Progenitor cell of endocrine pancreas (in vitro differentiated cells): ENCODE results near the gene ASF1B. TPM values are rescaled to one million over a fixed set of nuclear protein-coding genes. Genes with fewer than 3 reads are reported as not detected.

Experiments
- DNase-seq: peaks from one replicate; pipeline ENCODE4 v3.0.0; 2021; ENCODE audit warnings: low spot score; ENCODE audit not compliant: unreplicated experiment
- H3K27ac Mint-ChIP-seq: 2 replicates; pipeline ENCODE4 v1.8.0; 2021; ENCODE audit warnings: mild to moderate bottlenecking, moderate library complexity, mixed read lengths
- H3K27me3 Mint-ChIP-seq: 2 replicates; pipeline ENCODE4 v1.8.0; 2021; ENCODE audit warnings: mixed read lengths
- H3K36me3 Mint-ChIP-seq: 2 replicates; pipeline ENCODE4 v1.8.0; 2022; ENCODE audit warnings: mixed read lengths; ENCODE audit not compliant: insufficient read depth
- H3K4me1 Mint-ChIP-seq: 2 replicates; pipeline ENCODE4 v1.8.0; 2021; ENCODE audit warnings: low read depth, mixed read lengths
- H3K4me3 Mint-ChIP-seq: 2 replicates; pipeline ENCODE4 v1.8.0; 2021; ENCODE audit warnings: low read depth, mild to moderate bottlenecking, moderate library complexity, mixed read lengths
- H3K9me3 Mint-ChIP-seq: 2 replicates; pipeline ENCODE4 v1.8.0; 2021; ENCODE audit warnings: low read depth, mixed read lengths
- CTCF ChIP-seq: fragments of 200-600 bp; sonication (generic); IDR thresholded peaks from one replicate; pipeline ENCODE4 v1.5.0; 2021; ENCODE audit warnings: antibody characterized with exemption, mild to moderate bottlenecking; ENCODE audit not compliant: unreplicated experiment
- total RNA-seq: library from RNA; stranded (reverse); gene quantifications from 2 replicates; pipeline ENCODE4 v1.2.1, GENCODE V29; 2021

ASF1B gene
- total RNA-seq, 1 donor from 2014 or later = 18.4 TPM

DNA sequence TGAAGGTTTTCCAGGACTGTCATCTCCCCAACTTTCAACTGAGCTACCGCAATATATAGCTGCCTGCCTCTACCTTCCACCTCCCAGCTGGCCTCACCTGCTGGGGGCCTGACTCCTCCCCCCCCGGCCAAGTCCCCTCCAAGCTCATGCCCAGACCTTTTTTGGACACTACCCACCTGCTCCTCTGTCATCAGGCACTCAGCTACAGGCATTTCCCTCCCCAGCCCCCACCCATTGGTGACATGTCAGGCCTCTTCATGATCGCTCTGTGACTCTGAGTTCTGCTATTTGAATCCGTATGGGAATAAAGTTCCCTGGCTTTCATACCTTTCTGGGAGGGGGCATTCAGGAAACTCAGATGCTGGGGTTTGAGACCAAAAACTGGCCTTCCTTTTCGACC lies 20.6 kb downstream of the ASF1B start:
- no peak for TF ChIP-seq CTCF
- Mint-ChIP-seq H3K9me3 (no peaks in the 10 kb centered on the region), H3K36me3 (no peaks in the 10 kb centered on the region), H3K4me1 (peaks cover 26% of the 10 kb centered on the region), H3K27ac (no peak overlapping the region), H3K27me3 (no peaks in the 10 kb centered on the region), H3K4me3 (peak overlapping the region; percentile 83)
- no peak for DNase-seq

- Mint-ChIP-seq H3K4me3 (peak overlapping the region; percentile 21), H3K9me3 (no peaks in the 10 kb centered on the region)
Observed at GRCh38 chr19:14114854-14115253, 21.5 kb downstream of the ASF1B start.

GRCh38 chr19:14114439-14114838 lies 21.9 kb downstream of the ASF1B start:
- H3K27me3 Mint-ChIP-seq = no peaks in the 10 kb centered on the region
- no peaks in the 10 kb centered on the region for H3K36me3 Mint-ChIP-seq
- no peak overlapping the region for H3K4me3 Mint-ChIP-seq
- no peaks in the 10 kb centered on the region for H3K9me3 Mint-ChIP-seq
- TF ChIP-seq CTCF = no peak
- H3K4me1 Mint-ChIP-seq = peaks cover 21% of the 10 kb centered on the region
- H3K27ac Mint-ChIP-seq = no peak overlapping the region
- no peak for DNase-seq

More at GRCh38 chr19:14114854-14115253, 21.5 kb downstream of the ASF1B start:
- peak; percentile 57 for TF ChIP-seq CTCF
- no peak overlapping the region for H3K27ac Mint-ChIP-seq
- H3K36me3 Mint-ChIP-seq = no peaks in the 10 kb centered on the region
- no peaks in the 10 kb centered on the region for H3K27me3 Mint-ChIP-seq
- H3K4me1 Mint-ChIP-seq = peaks cover 24% of the 10 kb centered on the region
- DNase-seq = no peak

GRCh38 chr19:14113762-14114414 lies 22.5 kb downstream of the ASF1B start:
- peaks cover 16% of the 10 kb centered on the region for H3K4me1 Mint-ChIP-seq
- no peak for TF ChIP-seq CTCF
- H3K27me3 Mint-ChIP-seq = no peaks in the 10 kb centered on the region
- no peaks in the 10 kb centered on the region for H3K36me3 Mint-ChIP-seq
- no peaks in the 10 kb centered on the region for H3K9me3 Mint-ChIP-seq
- H3K4me3 Mint-ChIP-seq = no peak overlapping the region
- no peak for DNase-seq
- H3K27ac Mint-ChIP-seq = no peak overlapping the region

GRCh38 chr19:14112809-14113385 lies 23.5 kb downstream of the ASF1B start:
- H3K9me3 Mint-ChIP-seq = no peaks in the 10 kb centered on the region

More at GRCh38 chr19:14112809-14113385, 23.5 kb downstream of the ASF1B start:
- Mint-ChIP-seq H3K36me3 (no peaks in the 10 kb centered on the region), H3K4me3 (no peak overlapping the region), H3K4me1 (peaks cover 11% of the 10 kb centered on the region), H3K27ac (peak overlapping the region; percentile 41), H3K27me3 (no peaks in the 10 kb centered on the region)
- TF ChIP-seq CTCF = no peak
- no peak for DNase-seq
